MCF 10A (cell line): Measurements from ENCODE around the gene NASP. TPM values are rescaled to one million over a fixed set of nuclear protein-coding genes. Genes with fewer than 3 reads are reported as not detected.
A peak's percentile ranks its signal among the peaks of the same experiment; 100 is the strongest.

Experiments used
- BruUV-seq: library from RNA; stranded (reverse); fragments of 400-500 nt; replicated peaks from 2 replicates; lab custom pipeline; 2021; lab: Mats Ljungman, UMichigan
- CTCF ChIA-PET: fragments of 300-600 bp; sonication (Branson Sonifier 250); formaldehyde crosslinking; extraction: SDS; loops from one replicate; lab custom pipeline; 2021; ENCODE audit warnings: antibody characterized with exemption, inconsistent platforms; lab: Yijun Ruan, JAX
- POLR2A ChIA-PET: fragments of 300-600, 350-650 bp; sonication (Branson Sonifier 250); formaldehyde crosslinking; extraction: SDS; loops from one replicate; lab custom pipeline; 2020; ENCODE audit warnings: antibody characterized with exemption, inconsistent platforms; lab: Yijun Ruan, JAX
- DNase-seq: peaks from one replicate; pipeline ENCODE4 v3.0.0-alpha.2; 2018; ENCODE audit not compliant: unreplicated experiment
- H3K27ac Mint-ChIP-seq: one replicate; pipeline ENCODE4 v1.8.0; 2022; ENCODE audit warnings: mild to moderate bottlenecking, low read depth, mixed read lengths; ENCODE audit not compliant: unreplicated experiment
- H3K27me3 Mint-ChIP-seq: one replicate; pipeline ENCODE4 v1.8.0; 2022; ENCODE audit warnings: mixed read lengths; ENCODE audit not compliant: insufficient read depth, unreplicated experiment
- H3K36me3 Mint-ChIP-seq: one replicate; pipeline ENCODE4 v1.8.0; 2022; ENCODE audit warnings: mild to moderate bottlenecking, moderate library complexity, mixed read lengths; ENCODE audit not compliant: insufficient read depth, unreplicated experiment
- H3K4me1 Mint-ChIP-seq: one replicate; pipeline ENCODE4 v1.8.0; 2022; ENCODE audit warnings: mixed read lengths; ENCODE audit not compliant: insufficient read depth, unreplicated experiment
- H3K4me3 Mint-ChIP-seq: one replicate; pipeline ENCODE4 v1.8.0; 2022; ENCODE audit warnings: mild to moderate bottlenecking, moderate library complexity, mixed read lengths; ENCODE audit not compliant: unreplicated experiment
- H3K9me3 Mint-ChIP-seq: one replicate; pipeline ENCODE4 v1.8.0; 2022; ENCODE audit warnings: mixed read lengths; ENCODE audit not compliant: unreplicated experiment
- intact Hi-C: fragments of 100-400 bp; cut with micrococcal nuclease; formaldehyde crosslinking; loops from 2 replicates; pipeline ENCODE4 v1.14.1; 2022
- total RNA-seq: library from RNA; stranded (reverse); gene quantifications from 2 replicates; pipeline ENCODE4 v1.2.3, GENCODE V29; 2022
- TF ChIP-seq, protein P1 (sequence below): fragments of 200-600 bp; IDR thresholded peaks from one replicate; pipeline ENCODE4 v1.8.0; 2022; ENCODE audit warnings: antibody characterized with exemption, mild to moderate bottlenecking; ENCODE audit not compliant: unreplicated experiment

The NASP gene
- total RNA-seq, 1 experiment from 2014 or later = 84.6 TPM

DNA sequence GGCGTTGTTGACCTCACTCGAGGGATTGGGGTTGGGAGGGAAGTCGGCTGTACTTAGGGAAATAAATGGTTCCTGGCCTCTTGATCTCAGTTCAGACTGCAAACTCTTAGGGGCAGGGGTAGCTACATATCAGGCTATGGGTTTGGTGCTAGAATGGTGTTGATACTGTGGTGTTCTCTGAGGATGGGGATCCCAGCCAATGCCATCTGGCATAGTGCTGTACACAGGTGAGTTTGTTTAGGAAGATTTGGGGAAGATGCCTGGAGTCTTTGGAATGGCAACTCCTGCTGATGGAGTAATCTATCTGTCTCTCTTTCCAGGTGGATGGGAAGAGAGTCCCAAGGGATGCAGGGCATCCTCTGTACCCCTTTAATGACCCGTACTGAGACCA is 14.3 kb upstream of the NASP start:
- ChIA-PET CTCF (interaction anchor here (0.6 to 6.0 kb wide), 22 partner anchors 12 to 606 kb away, joined by 3 to 97 read pairs (median 6); partner anchors contain the start of genes AKR1A1, CCDC163, MMACHC and NASP), POLR2A (interaction anchor here (0.6 to 5.8 kb wide), 8 partner anchors 11 to 213 kb away, joined by 3 to 50 read pairs (median 9); partner anchors contain the start of genes AKR1A1, PRDX1 and TESK2)
- TF ChIP-seq, protein P1, sequence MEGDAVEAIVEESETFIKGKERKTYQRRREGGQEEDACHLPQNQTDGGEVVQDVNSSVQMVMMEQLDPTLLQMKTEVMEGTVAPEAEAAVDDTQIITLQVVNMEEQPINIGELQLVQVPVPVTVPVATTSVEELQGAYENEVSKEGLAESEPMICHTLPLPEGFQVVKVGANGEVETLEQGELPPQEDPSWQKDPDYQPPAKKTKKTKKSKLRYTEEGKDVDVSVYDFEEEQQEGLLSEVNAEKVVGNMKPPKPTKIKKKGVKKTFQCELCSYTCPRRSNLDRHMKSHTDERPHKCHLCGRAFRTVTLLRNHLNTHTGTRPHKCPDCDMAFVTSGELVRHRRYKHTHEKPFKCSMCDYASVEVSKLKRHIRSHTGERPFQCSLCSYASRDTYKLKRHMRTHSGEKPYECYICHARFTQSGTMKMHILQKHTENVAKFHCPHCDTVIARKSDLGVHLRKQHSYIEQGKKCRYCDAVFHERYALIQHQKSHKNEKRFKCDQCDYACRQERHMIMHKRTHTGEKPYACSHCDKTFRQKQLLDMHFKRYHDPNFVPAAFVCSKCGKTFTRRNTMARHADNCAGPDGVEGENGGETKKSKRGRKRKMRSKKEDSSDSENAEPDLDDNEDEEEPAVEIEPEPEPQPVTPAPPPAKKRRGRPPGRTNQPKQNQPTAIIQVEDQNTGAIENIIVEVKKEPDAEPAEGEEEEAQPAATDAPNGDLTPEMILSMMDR = no peak
- Mint-ChIP-seq H3K27me3 (no peaks in the 10 kb centered on the region), H3K4me3 (no peak overlapping the region), H3K27ac (peak overlapping the region; percentile 23), H3K9me3 (no peaks in the 10 kb centered on the region), H3K4me1 (no peaks in the 10 kb centered on the region), H3K36me3 (peaks cover 38% of the 10 kb centered on the region)
- no TSS peak for BruUV-seq
- intact Hi-C loops = no loop called here
- no peak for DNase-seq

DNA sequence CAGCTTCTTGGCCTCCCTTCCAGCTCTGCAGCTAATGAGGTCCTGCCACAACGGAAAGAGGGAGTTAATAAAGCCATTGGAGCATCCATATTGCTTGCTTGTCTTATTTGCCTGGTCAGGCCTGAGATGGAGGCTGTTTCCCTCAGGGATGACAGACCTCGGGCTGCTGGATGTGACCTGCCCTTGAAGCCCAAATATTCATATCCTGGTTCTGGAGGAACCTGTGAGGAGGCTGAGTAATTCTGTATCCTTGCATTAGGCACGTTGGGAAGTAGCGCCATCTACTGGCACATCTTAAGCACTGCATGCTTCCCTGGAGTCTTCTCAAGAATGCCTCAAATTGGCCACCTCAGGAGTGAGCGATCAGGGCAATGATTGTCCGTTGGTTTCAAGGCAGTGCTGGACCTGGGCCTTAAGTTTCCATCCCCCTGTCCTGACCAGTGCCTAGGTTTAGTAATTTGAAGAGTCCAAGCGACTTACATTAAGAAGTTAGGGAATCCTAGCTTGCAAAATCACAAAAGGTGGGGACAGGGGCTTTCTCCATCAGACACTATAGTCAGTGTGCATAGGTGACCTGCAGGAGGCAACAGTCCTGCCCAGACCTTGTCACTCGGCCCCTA is 13.8 kb upstream of the NASP start:
- intact Hi-C loops = loop anchor here (1.0 to 5.0 kb wide), 4 partner anchors 58 to 558 kb away; partner anchors contain the start of genes HECTD3 and UROD
- ChIA-PET POLR2A (interaction anchor here (1.3 to 5.8 kb wide), 7 partner anchors 12 to 62 kb away, joined by 3 to 50 read pairs (median 13); partner anchors contain the start of genes AKR1A1 and PRDX1), CTCF (interaction anchor here (0.6 to 6.0 kb wide), 26 partner anchors 11 to 607 kb away, joined by 3 to 97 read pairs (median 5); partner anchors contain the start of genes AKR1A1, CCDC163, MMACHC and NASP)
- H3K27ac Mint-ChIP-seq = no peak overlapping the region
- no peaks in the 10 kb centered on the region for H3K4me1 Mint-ChIP-seq
- BruUV-seq = no TSS peak
- no peaks in the 10 kb centered on the region for H3K27me3 Mint-ChIP-seq
- peaks cover 33% of the 10 kb centered on the region for H3K36me3 Mint-ChIP-seq
- DNase-seq = peak; percentile 77
- TF ChIP-seq, protein P1 = peak; percentile 97
- no peaks in the 10 kb centered on the region for H3K9me3 Mint-ChIP-seq
- no peak overlapping the region for H3K4me3 Mint-ChIP-seq

DNA sequence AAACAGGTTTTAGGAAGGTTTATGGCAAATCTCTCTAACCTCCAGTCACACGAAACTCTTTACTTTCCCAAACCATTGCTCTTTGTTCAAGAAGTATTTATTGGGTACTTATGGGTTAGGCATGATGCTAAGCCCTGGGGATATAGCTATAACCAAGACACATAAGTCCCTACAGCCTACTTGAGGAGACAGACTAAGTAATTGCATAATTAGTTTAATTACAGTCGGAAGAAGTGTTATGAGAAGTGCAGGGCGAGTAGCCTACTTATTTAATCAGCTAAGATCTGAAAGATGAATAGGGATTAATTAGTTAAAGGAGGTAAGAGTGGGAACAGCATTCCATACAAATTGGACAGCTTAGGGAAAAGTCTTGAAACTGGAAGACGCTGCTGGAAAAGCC is 13.2 kb upstream of the NASP start:
- CTCF ChIA-PET = interaction anchor here (0.6 to 6.0 kb wide), 18 partner anchors 11 to 254 kb away, joined by 3 to 97 read pairs (median 4); partner anchors contain the start of genes AKR1A1, CCDC163, MMACHC and NASP
- Mint-ChIP-seq H3K27me3 (no peaks in the 10 kb centered on the region), H3K4me1 (no peaks in the 10 kb centered on the region), H3K36me3 (peaks cover 32% of the 10 kb centered on the region), H3K27ac (no peak overlapping the region), H3K9me3 (no peaks in the 10 kb centered on the region), H3K4me3 (no peak overlapping the region)
- intact Hi-C loops = loop anchor here (1.0 to 5.0 kb wide), 4 partner anchors 58 to 558 kb away; partner anchors contain the start of genes HECTD3 and UROD
- BruUV-seq = no TSS peak
- no peak for DNase-seq
- POLR2A ChIA-PET = interaction anchor here (0.7 to 5.8 kb wide), 7 partner anchors 11 to 63 kb away, joined by 3 to 50 read pairs (median 13); partner anchors contain the start of genes AKR1A1 and PRDX1
- TF ChIP-seq, protein P1 = no peak
